OCI-LY7 (cell line): ENCODE results near the gene COL2A1. TPM values are rescaled to one million over a fixed set of nuclear protein-coding genes. Genes with fewer than 3 reads are reported as not detected.

ENCODE experiments used
- BruUV-seq: library from RNA; stranded (reverse); fragments of 400-500 nt; replicated peaks from 2 replicates; lab custom pipeline; 2021; lab: Mats Ljungman, UMichigan
- CTCF ChIA-PET: fragments of 300-600 bp; sonication (Branson Sonifier 250); formaldehyde crosslinking; loops from one replicate; lab custom pipeline; 2022; ENCODE audit warnings: antibody characterized with exemption; ENCODE audit not compliant: unreplicated experiment; lab: Charles Lee
- POLR2A ChIA-PET: fragments of 300-600 bp; sonication (Branson Sonifier 250); formaldehyde crosslinking; loops from one replicate; lab custom pipeline; 2022; ENCODE audit warnings: antibody characterized with exemption; lab: Charles Lee
- DNase-seq: peaks from one replicate; pipeline ENCODE4 v3.0.0-alpha.2; 2015; ENCODE audit warnings: low spot score
- H2AFZ ChIP-seq: fragments of 200-600 bp; sonication (generic), shearing (Covaris generic); 2 replicates; pipeline ENCODE4 v1.6.1; 2014; ENCODE audit warnings: mild to moderate bottlenecking, antibody characterized with exemption, low read length, moderate library complexity
- H3K27ac ChIP-seq: fragments of 200-600 bp; sonication (generic); 2 replicates; pipeline ENCODE4 v1.5.1; 2014; ENCODE audit warnings: mixed run types, low read depth, mild to moderate bottlenecking, moderate library complexity, low read length, inconsistent platforms; ENCODE audit not compliant: poor library complexity, severe bottlenecking
- H3K36me3 ChIP-seq: fragments of 200-600 bp; sonication (generic); 2 replicates; pipeline ENCODE4 v1.6.1; 2014; ENCODE audit warnings: mild to moderate bottlenecking, antibody characterized with exemption, low read length, moderate library complexity, mixed read lengths; ENCODE audit not compliant: insufficient read depth
- H3K4me1 ChIP-seq: fragments of 200-600 bp; sonication (generic); 2 replicates; pipeline ENCODE4 v1.5.1; 2014; ENCODE audit warnings: mild to moderate bottlenecking, low read length; ENCODE audit not compliant: insufficient read depth, poor library complexity, severe bottlenecking
- H3K4me2 ChIP-seq: fragments of 200-600 bp; sonication (generic); 2 replicates; pipeline ENCODE4 v1.6.1; 2014; ENCODE audit warnings: mild to moderate bottlenecking, low read length
- H3K4me3 ChIP-seq: fragments of 200-600 bp; sonication (generic); 2 replicates; pipeline ENCODE4 v1.5.1; 2014; ENCODE audit warnings: mild to moderate bottlenecking, low read depth, low read length; ENCODE audit not compliant: poor library complexity, severe bottlenecking
- H3K79me2 ChIP-seq: fragments of 200-600 bp; sonication (generic); 2 replicates; pipeline ENCODE4 v1.6.1; 2016; ENCODE audit warnings: low read depth, mild to moderate bottlenecking, low read length, moderate library complexity, mixed read lengths; ENCODE audit not compliant: insufficient read depth
- H3K9me2 ChIP-seq: fragments of 200-600 bp; sonication (generic); 2 replicates; pipeline ENCODE4 v1.6.1; 2016; ENCODE audit warnings: mild to moderate bottlenecking, low read length, mixed read lengths; ENCODE audit not compliant: insufficient read depth
- H3K9me3 ChIP-seq: fragments of 200-600 bp; sonication (generic); 2 replicates; pipeline ENCODE4 v1.6.1; 2014; ENCODE audit warnings: mild to moderate bottlenecking, mixed run types, low read length, mixed read lengths
- H4K20me1 ChIP-seq: fragments of 200-600 bp; sonication (generic); 2 replicates; pipeline ENCODE4 v1.6.1; 2014; ENCODE audit warnings: mild to moderate bottlenecking, antibody characterized with exemption, low read length, moderate library complexity, mixed read lengths; ENCODE audit not compliant: insufficient read depth
- CTCF ChIP-seq: fragments of 200-600 bp; sonication (generic); conservative IDR thresholded peaks from 2 replicates; pipeline ENCODE4 v1.5.1; 2014; ENCODE audit warnings: mild to moderate bottlenecking, antibody characterized with exemption, low read length, moderate library complexity, mixed read lengths
- EZH2phosphoT487 ChIP-seq: fragments of 200-600 bp; sonication (generic); IDR thresholded peaks from 2 replicates; pipeline ENCODE4 v1.6.1; 2018; ENCODE audit warnings: low read depth, borderline replicate concordance, mild to moderate bottlenecking, mixed run types, antibody characterized with exemption, low read length, moderate library complexity, mixed read lengths
- intact Hi-C: fragments of 100-400 bp; cut with micrococcal nuclease; formaldehyde crosslinking; loops from one replicate; pipeline ENCODE4 v1.10.0; 2022; ENCODE audit not compliant: unreplicated experiment
- total RNA-seq, 2 experiments: library from RNA; depleted of rRNA in 1 of 2; stranded (reverse); fragments of >200 nt in 1 of 2; shearing (Covaris generic) in 1 of 2; gene quantifications; 2 replicates each; pipeline ENCODE4 v1.2.3, GENCODE V29; 2014 to 2022

Gene COL2A1
- total RNA-seq, 2 experiments from 2014 or later: 0.08 TPM; not detected in 1

- no peak overlapping the region for H3K4me3 ChIP-seq
- no peaks in the 10 kb centered on the region for H4K20me1 ChIP-seq
- POLR2A ChIA-PET: interaction anchor here (1.6 kb wide), 1 partner anchor 9 kb away, joined by 3 read pairs; no protein-coding TSS in a partner anchor
- no peak overlapping the region for H3K27ac ChIP-seq
- TF ChIP-seq CTCF: no peak
- TSS peak; percentile 36 for BruUV-seq
- no peak overlapping the region for H3K4me2 ChIP-seq
- no peak overlapping the region for H2AFZ ChIP-seq
- H3K4me1 ChIP-seq: peaks cover 4% of the 10 kb centered on the region
- CTCF ChIA-PET: no interaction called here
- no peaks in the 10 kb centered on the region for H3K79me2 ChIP-seq
- peaks cover 71% of the 10 kb centered on the region for H3K36me3 ChIP-seq
- intact Hi-C loops: no loop called here
- DNase-seq: no peak
- H3K9me2 ChIP-seq: no peaks in the 10 kb centered on the region
- no peaks in the 10 kb centered on the region for H3K9me3 ChIP-seq
These were observed 39.5 kb upstream of the COL2A1 start for GRCh38 chr12:48043771-48044170.

GRCh38 chr12:48041591-48042423, 37.5 kb upstream of the COL2A1 start:
- Histone ChIP-seq H2AFZ (no peak overlapping the region), H3K79me2 (no peaks in the 10 kb centered on the region), H3K27ac (no peak overlapping the region), H3K4me3 (no peak overlapping the region), H3K9me2 (no peaks in the 10 kb centered on the region), H3K36me3 (peaks cover 51% of the 10 kb centered on the region), H3K9me3 (no peaks in the 10 kb centered on the region), H4K20me1 (no peaks in the 10 kb centered on the region), H3K4me1 (peaks cover 4% of the 10 kb centered on the region), H3K4me2 (no peak overlapping the region)
- TF ChIP-seq CTCF (no peak), EZH2phosphoT487 (no peak)
- no peak for DNase-seq
- ChIA-PET CTCF (no interaction called here), POLR2A (no interaction called here)
- BruUV-seq: no TSS peak
- intact Hi-C loops: no loop called here

- CTCF ChIA-PET: no interaction called here
These were observed 36.1 kb upstream of the COL2A1 start for GRCh38 chr12:48040354-48040753.

More at GRCh38 chr12:48040354-48040753, 36.1 kb upstream of the COL2A1 start:
- no peak overlapping the region for H3K27ac ChIP-seq
- no peak overlapping the region for H3K4me3 ChIP-seq
- intact Hi-C loops: no loop called here
- no peaks in the 10 kb centered on the region for H4K20me1 ChIP-seq
- POLR2A ChIA-PET: no interaction called here
- BruUV-seq: no TSS peak
- no peak overlapping the region for H3K4me2 ChIP-seq
- no peaks in the 10 kb centered on the region for H3K9me2 ChIP-seq
- peaks cover 37% of the 10 kb centered on the region for H3K36me3 ChIP-seq
- H3K79me2 ChIP-seq: no peaks in the 10 kb centered on the region
- DNase-seq: no peak
- TF ChIP-seq CTCF (no peak), EZH2phosphoT487 (no peak)
- H3K9me3 ChIP-seq: no peaks in the 10 kb centered on the region
- peaks cover 4% of the 10 kb centered on the region for H3K4me1 ChIP-seq
- H2AFZ ChIP-seq: no peak overlapping the region
